Measurements from ENCODE around the gene RETN.
A peak's percentile ranks its signal among the peaks of the same experiment; 100 is the strongest.

RETN gene

GRCh38 chr19:7627166-7627565 lies 41.7 kb upstream of the RETN start:
- TF ChIP-seq TOX (CRISPR knock-in tag; IDR thresholded peaks at IDR 0.05; ENCODE audit: borderline replicate concordance) = no peak
- no peak for TF ChIP-seq PPARA (CRISPR knock-in tag; IDR thresholded peaks at IDR 0.05; ENCODE audit: borderline replicate concordance)
- TF ChIP-seq ARNTL (CRISPR knock-in tag; IDR thresholded peaks at IDR 0.05; ENCODE audit: borderline replicate concordance, low read depth) = no peak
- TF ChIP-seq TSHZ2 (CRISPR knock-in tag; IDR thresholded peaks at IDR 0.05) = no peak
- no peak for TF ChIP-seq ISL1 (CRISPR knock-in tag; IDR thresholded peaks at IDR 0.05)
- TF ChIP-seq ZFP3 (CRISPR knock-in tag; IDR thresholded peaks at IDR 0.05) = no peak
- TF ChIP-seq POU6F1 (CRISPR knock-in tag; IDR thresholded peaks at IDR 0.05; ENCODE audit: borderline replicate concordance, low read depth) = no peak
- no peak for TF ChIP-seq GLIS3 (CRISPR knock-in tag; IDR thresholded peaks at IDR 0.05)
- no peak for TF ChIP-seq ZC3H10 (CRISPR knock-in tag; IDR thresholded peaks at IDR 0.05)
- no peak for TF ChIP-seq TCF4 (CRISPR knock-in tag; IDR thresholded peaks at IDR 0.05; ENCODE audit: borderline replicate concordance)
- no peak for ATAC-seq

- ATAC-seq = no peak
- TF ChIP-seq ISL1 (CRISPR knock-in tag; IDR thresholded peaks at IDR 0.05) (no peak), TSHZ2 (CRISPR knock-in tag; IDR thresholded peaks at IDR 0.05) (no peak), GLIS3 (CRISPR knock-in tag; IDR thresholded peaks at IDR 0.05) (no peak), CSDC2 (CRISPR knock-in tag; IDR thresholded peaks at IDR 0.05) (no peak)
These were observed 40.1 kb upstream of the RETN start for GRCh38 chr19:7628589-7629311.

- TF ChIP-seq SNAI2 (CRISPR knock-in tag; IDR thresholded peaks at IDR 0.05) = no peak
- no peak for TF ChIP-seq CREB5 (CRISPR knock-in tag; IDR thresholded peaks at IDR 0.05; ENCODE audit: low read depth)
- no peak for TF ChIP-seq ARNTL (CRISPR knock-in tag; IDR thresholded peaks at IDR 0.05; ENCODE audit: borderline replicate concordance, low read depth)
- TF ChIP-seq POU6F1 (CRISPR knock-in tag; IDR thresholded peaks at IDR 0.05; ENCODE audit: borderline replicate concordance, low read depth) = no peak
- no peak for TF ChIP-seq CSDC2 (CRISPR knock-in tag; IDR thresholded peaks at IDR 0.05)
- TF ChIP-seq ZFP30 (CRISPR knock-in tag; IDR thresholded peaks at IDR 0.05) = no peak
- no peak for TF ChIP-seq ISL1 (CRISPR knock-in tag; IDR thresholded peaks at IDR 0.05)
- TF ChIP-seq TOX (CRISPR knock-in tag; IDR thresholded peaks at IDR 0.05; ENCODE audit: borderline replicate concordance) = no peak
- no peak for TF ChIP-seq PPARA (CRISPR knock-in tag; IDR thresholded peaks at IDR 0.05; ENCODE audit: borderline replicate concordance)
- no peak for TF ChIP-seq TCF4 (CRISPR knock-in tag; IDR thresholded peaks at IDR 0.05; ENCODE audit: borderline replicate concordance)
- TF ChIP-seq ZNF8 (CRISPR knock-in tag; IDR thresholded peaks at IDR 0.05) = no peak
- peak; percentile 98 for ATAC-seq
These were observed 39.3 kb upstream of the RETN start, which contains the start of the genes PET100 and XAB2 for GRCh38 chr19:7629347-7630054. PET100 (plus strand) TSS chr19:7629793; CDS start chr19:7629834, 41 bp downstream. XAB2 (minus strand) TSS chr19:7629545; CDS start chr19:7629527, 18 bp downstream.

All from SK-N-SH treated with all-trans-retinoic acid at 6 μM for 48 hours (cell line).